ENCODE measurements around the gene MORC3. TPM values are rescaled to one million over a fixed set of nuclear protein-coding genes. Genes with fewer than 3 reads are reported as not detected.

Gene MORC3
- total RNA-seq, 1 donor: 40.2 TPM

DNA sequence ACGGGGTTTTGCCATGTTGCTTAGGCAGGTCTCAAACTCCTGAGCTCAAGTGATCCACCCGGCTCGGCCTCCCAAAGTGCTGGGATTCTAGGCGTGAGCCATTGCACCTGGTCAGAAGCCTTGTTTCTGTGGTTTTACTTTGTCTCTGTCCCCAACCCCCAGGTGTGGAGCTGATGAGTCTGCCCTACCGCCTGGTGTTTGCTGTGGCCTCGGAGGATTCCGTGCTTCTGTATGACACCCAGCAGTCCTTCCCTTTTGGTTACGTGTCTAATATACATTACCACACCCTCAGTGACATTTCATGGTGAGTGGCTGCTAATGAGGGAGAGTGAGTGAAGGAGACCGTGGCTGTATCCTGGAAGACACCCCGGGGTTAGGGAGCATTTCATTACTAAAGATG, 91.3 kb downstream of the MORC3 start:
- DNase-seq (ENCODE audit: insufficient read length, low spot score, missing footprints): no peak
- TF ChIP-seq, protein P1, sequence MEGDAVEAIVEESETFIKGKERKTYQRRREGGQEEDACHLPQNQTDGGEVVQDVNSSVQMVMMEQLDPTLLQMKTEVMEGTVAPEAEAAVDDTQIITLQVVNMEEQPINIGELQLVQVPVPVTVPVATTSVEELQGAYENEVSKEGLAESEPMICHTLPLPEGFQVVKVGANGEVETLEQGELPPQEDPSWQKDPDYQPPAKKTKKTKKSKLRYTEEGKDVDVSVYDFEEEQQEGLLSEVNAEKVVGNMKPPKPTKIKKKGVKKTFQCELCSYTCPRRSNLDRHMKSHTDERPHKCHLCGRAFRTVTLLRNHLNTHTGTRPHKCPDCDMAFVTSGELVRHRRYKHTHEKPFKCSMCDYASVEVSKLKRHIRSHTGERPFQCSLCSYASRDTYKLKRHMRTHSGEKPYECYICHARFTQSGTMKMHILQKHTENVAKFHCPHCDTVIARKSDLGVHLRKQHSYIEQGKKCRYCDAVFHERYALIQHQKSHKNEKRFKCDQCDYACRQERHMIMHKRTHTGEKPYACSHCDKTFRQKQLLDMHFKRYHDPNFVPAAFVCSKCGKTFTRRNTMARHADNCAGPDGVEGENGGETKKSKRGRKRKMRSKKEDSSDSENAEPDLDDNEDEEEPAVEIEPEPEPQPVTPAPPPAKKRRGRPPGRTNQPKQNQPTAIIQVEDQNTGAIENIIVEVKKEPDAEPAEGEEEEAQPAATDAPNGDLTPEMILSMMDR (IDR thresholded peaks at IDR 0.05; ENCODE audit: extremely low read depth, low read depth, low read length): no peak
- no peak overlapping the region for H3K4me2 ChIP-seq (ENCODE audit: insufficient read depth, low read length)
- H4K20me1 ChIP-seq (ENCODE audit: insufficient read depth, low read length): no peaks in the 10 kb centered on the region
- H2AFZ ChIP-seq (ENCODE audit: low read length): no peak overlapping the region
- H3K27me3 ChIP-seq (ENCODE audit: insufficient read depth, low read length): no peaks in the 10 kb centered on the region
- H3K9me3 ChIP-seq (ENCODE audit: low read depth, low read length): no peaks in the 10 kb centered on the region
- H3K79me2 ChIP-seq (ENCODE audit: insufficient read depth, low read length): no peaks in the 10 kb centered on the region
- no peak overlapping the region for H3K4me3 ChIP-seq (ENCODE audit: insufficient read depth, low read length)
- H3K4me1 ChIP-seq (ENCODE audit: insufficient read depth, low read length): no peaks in the 10 kb centered on the region
- H3K36me3 ChIP-seq (ENCODE audit: insufficient read depth, low read length): peaks cover 17% of the 10 kb centered on the region
- no peak overlapping the region for H3K27ac ChIP-seq (ENCODE audit: low read depth, low read length)

DNA sequence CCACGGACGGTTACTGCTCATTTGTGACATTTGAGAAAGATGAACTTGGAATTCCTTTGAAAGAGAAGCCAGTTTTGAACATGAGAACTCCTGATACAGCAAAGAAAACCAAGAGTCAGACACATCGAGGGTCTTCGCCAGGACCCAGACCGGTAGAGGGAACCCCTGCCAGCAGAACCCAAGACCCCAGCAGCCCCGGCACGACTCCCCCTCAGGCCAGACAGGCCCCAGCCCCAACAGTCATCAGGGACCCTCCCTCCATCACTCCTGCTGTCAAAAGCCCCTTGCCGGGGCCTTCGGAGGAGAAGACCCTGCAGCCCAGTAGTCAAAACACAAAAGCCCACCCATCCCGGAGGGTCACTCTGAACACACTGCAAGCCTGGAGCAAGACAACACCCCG, 92.9 kb downstream of the MORC3 start:
- H2AFZ ChIP-seq (ENCODE audit: low read length): no peak overlapping the region
- no peaks in the 10 kb centered on the region for H3K9me3 ChIP-seq (ENCODE audit: low read depth, low read length)
- H3K27me3 ChIP-seq (ENCODE audit: insufficient read depth, low read length): no peaks in the 10 kb centered on the region
- no peak for DNase-seq (ENCODE audit: insufficient read length, low spot score, missing footprints)
- H3K4me2 ChIP-seq (ENCODE audit: insufficient read depth, low read length): no peak overlapping the region
- TF ChIP-seq, protein P1 (IDR thresholded peaks at IDR 0.05; ENCODE audit: extremely low read depth, low read depth, low read length): no peak
- peaks cover 15% of the 10 kb centered on the region for H3K36me3 ChIP-seq (ENCODE audit: insufficient read depth, low read length)
- H3K4me3 ChIP-seq (ENCODE audit: insufficient read depth, low read length): no peak overlapping the region
- H3K27ac ChIP-seq (ENCODE audit: low read depth, low read length): no peak overlapping the region
- no peaks in the 10 kb centered on the region for H3K79me2 ChIP-seq (ENCODE audit: insufficient read depth, low read length)
- no peaks in the 10 kb centered on the region for H4K20me1 ChIP-seq (ENCODE audit: insufficient read depth, low read length)
- no peaks in the 10 kb centered on the region for H3K4me1 ChIP-seq (ENCODE audit: insufficient read depth, low read length)

DNA sequence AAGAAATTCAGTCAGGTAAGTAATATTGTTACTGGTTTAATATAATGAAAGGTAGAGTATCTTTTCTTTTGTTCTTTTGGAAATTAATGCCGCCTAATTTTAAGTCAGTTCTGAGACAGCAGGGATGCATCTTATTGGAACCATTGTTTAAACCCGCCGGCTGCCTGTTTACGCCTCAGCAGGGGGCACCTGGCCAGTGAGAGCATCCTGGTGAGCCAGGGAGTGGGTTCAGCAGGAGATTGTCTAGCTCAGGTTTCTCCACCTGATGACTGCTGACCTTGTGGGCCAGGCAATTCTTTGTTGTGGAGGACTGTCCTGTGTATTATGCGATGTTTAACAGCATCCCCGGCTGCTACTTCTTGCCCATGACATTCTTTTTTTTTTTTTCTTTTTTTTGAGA, 95.4 kb downstream of the MORC3 start:
- Histone ChIP-seq H2AFZ (ENCODE audit: low read length) (no peak overlapping the region), H3K4me1 (ENCODE audit: insufficient read depth, low read length) (no peaks in the 10 kb centered on the region), H3K4me2 (ENCODE audit: insufficient read depth, low read length) (no peak overlapping the region), H3K4me3 (ENCODE audit: insufficient read depth, low read length) (no peak overlapping the region), H3K36me3 (ENCODE audit: insufficient read depth, low read length) (peaks cover 15% of the 10 kb centered on the region), H4K20me1 (ENCODE audit: insufficient read depth, low read length) (no peaks in the 10 kb centered on the region), H3K9me3 (ENCODE audit: low read depth, low read length) (no peaks in the 10 kb centered on the region), H3K27me3 (ENCODE audit: insufficient read depth, low read length) (no peaks in the 10 kb centered on the region), H3K79me2 (ENCODE audit: insufficient read depth, low read length) (no peaks in the 10 kb centered on the region), H3K27ac (ENCODE audit: low read depth, low read length) (no peak overlapping the region)
- DNase-seq (ENCODE audit: insufficient read length, low spot score, missing footprints): no peak
- TF ChIP-seq, protein P1 (IDR thresholded peaks at IDR 0.05; ENCODE audit: extremely low read depth, low read depth, low read length): no peak

GRCh38 chr21:36419241-36419640, 99.2 kb downstream of the MORC3 start:
- Histone ChIP-seq H3K27me3 (ENCODE audit: insufficient read depth, low read length) (no peaks in the 10 kb centered on the region), H3K4me2 (ENCODE audit: insufficient read depth, low read length) (no peak overlapping the region), H3K79me2 (ENCODE audit: insufficient read depth, low read length) (no peaks in the 10 kb centered on the region), H3K4me3 (ENCODE audit: insufficient read depth, low read length) (no peak overlapping the region), H3K9me3 (ENCODE audit: low read depth, low read length) (no peaks in the 10 kb centered on the region), H3K4me1 (ENCODE audit: insufficient read depth, low read length) (peaks cover 7% of the 10 kb centered on the region), H4K20me1 (ENCODE audit: insufficient read depth, low read length) (no peaks in the 10 kb centered on the region), H2AFZ (ENCODE audit: low read length) (no peak overlapping the region), H3K36me3 (ENCODE audit: insufficient read depth, low read length) (peaks cover 3% of the 10 kb centered on the region), H3K27ac (ENCODE audit: low read depth, low read length) (no peak overlapping the region)
- no peak for DNase-seq (ENCODE audit: insufficient read length, low spot score, missing footprints)
- TF ChIP-seq, protein P1 (IDR thresholded peaks at IDR 0.05; ENCODE audit: extremely low read depth, low read depth, low read length): no peak
